Esophagus muscularis mucosa (tissue), 4 donors: ENCODE measurements around the gene PODXL2. TPM values are rescaled to one million over a fixed set of nuclear protein-coding genes. Genes with fewer than 3 reads are reported as not detected.

Experiments used
- DNase-seq: peaks from one replicate; pipeline ENCODE4 v3.0.0-alpha.2; 2017; ENCODE audit errors: extremely low spot score
- H3K27ac ChIP-seq, 4 donors: fragments of 200-600 bp; sonication (generic); replicated peaks in 1 of 4; 1 replicate in 3 of 4; 2 replicates in 1 of 4; pipeline ENCODE4 v1.5.1; 2016 to 2019; ENCODE audit warnings: mild to moderate bottlenecking in 1 of 4
- H3K27me3 ChIP-seq, 4 donors: fragments of 200-600 bp; sonication (generic); one replicate each; pipeline versions ENCODE4 v1.5.1 to v1.6.0; 2016 to 2019
- H3K36me3 ChIP-seq, 4 donors: fragments of 200-600 bp; sonication (generic); one replicate each; pipeline ENCODE4 v1.5.1; 2016 to 2019
- H3K4me1 ChIP-seq, 4 donors: fragments of 200-600 bp; sonication (generic); one replicate each; pipeline ENCODE4 v1.5.1; 2016 to 2019
- H3K4me3 ChIP-seq, 4 donors: fragments of 200-600 bp; sonication (generic); 1 replicate in 2 of 4; 2 replicates in 2 of 4; pipeline ENCODE4 v1.5.1; 2016 to 2019; ENCODE audit warnings: mild to moderate bottlenecking in 4 of 4, moderate library complexity in 1 of 4
- H3K9me3 ChIP-seq, 4 donors: fragments of 200-600 bp; sonication (generic); 1 replicate in 3 of 4; 2 replicates in 1 of 4; pipeline ENCODE4 v1.5.1; 2016 to 2019
- EP300 ChIP-seq: sonication (generic); formaldehyde crosslinking; IDR thresholded peaks from one replicate; pipeline ENCODE4 v1.6.1; 2017; ENCODE audit warnings: antibody characterized with exemption
- POLR2A ChIP-seq: fragments of 450-650 bp; IDR thresholded peaks from one replicate; pipeline ENCODE4 v1.6.1; 2017; ENCODE audit warnings: antibody characterized with exemption, moderate library complexity, mild to moderate bottlenecking, low read depth
- POLR2AphosphoS5 ChIP-seq, 2 donors: sonication (generic); formaldehyde crosslinking; IDR thresholded peaks; one replicate each; pipeline ENCODE4 v1.6.1; 2017; ENCODE audit warnings: antibody characterized with exemption in 2 of 2
- WGBS: methylation state at CpG from one replicate; pipeline ENCODE4 v1.1.5; 2018; 5-methylcytosine and 5-hydroxymethylcytosine counted together
- intact Hi-C: fragments of 100-400 bp; cut with DNase I; formaldehyde crosslinking; loops from one replicate; pipeline ENCODE4 v1.15.1; 2023
- total RNA-seq, 4 donors: library from RNA; depleted of rRNA; stranded (reverse); fragments of >200 nt; gene quantifications; one replicate each; pipeline versions ENCODE4 v1.1.0 to v1.2.1, GENCODE V29; 2016
- TF ChIP-seq, protein P1 (sequence below), 3 experiments: fragments of 200-600 bp in 2 of 3; fragments of 450-650 bp in 1 of 3; sonication (generic) in 2 of 3; IDR thresholded peaks; one replicate each; pipeline ENCODE4 v1.5.1; 2017 to 2019; ENCODE audit warnings: antibody characterized with exemption in 3 of 3, mild to moderate bottlenecking in 2 of 3, moderate library complexity in 1 of 3

Gene PODXL2
- total RNA-seq, 4 donors from 2014 or later = 1.7 to 3.1 (median 2.5) TPM

GRCh38 chr3:127675651-127676391 is 46.8 kb downstream of the PODXL2 start:
- Histone ChIP-seq H3K9me3 (no peaks in the 10 kb centered on the region), H3K36me3 (peaks cover 23 to 58% (median 52%) of the 10 kb centered on the region in 4 donors), H3K27ac (no peak overlapping the region), H3K4me3 (no peak overlapping the region), H3K4me1 (peaks cover 22 to 50% (median 44%) of the 10 kb centered on the region in 4 donors), H3K27me3 (no peaks in the 10 kb centered on the region)
- WGBS = 85% methylated on average over 29 of the region's 29 CpGs
- DNase-seq = no peak
- intact Hi-C loops = loop anchor here (10.0 kb wide), 2 partner anchors 239 to 379 kb away; partner anchors contain the start of genes KBTBD12 and SEC61A1
- TF ChIP-seq POLR2AphosphoS5 (IDR thresholded peaks at IDR 0.05) = no peak
- TF ChIP-seq, protein P1, sequence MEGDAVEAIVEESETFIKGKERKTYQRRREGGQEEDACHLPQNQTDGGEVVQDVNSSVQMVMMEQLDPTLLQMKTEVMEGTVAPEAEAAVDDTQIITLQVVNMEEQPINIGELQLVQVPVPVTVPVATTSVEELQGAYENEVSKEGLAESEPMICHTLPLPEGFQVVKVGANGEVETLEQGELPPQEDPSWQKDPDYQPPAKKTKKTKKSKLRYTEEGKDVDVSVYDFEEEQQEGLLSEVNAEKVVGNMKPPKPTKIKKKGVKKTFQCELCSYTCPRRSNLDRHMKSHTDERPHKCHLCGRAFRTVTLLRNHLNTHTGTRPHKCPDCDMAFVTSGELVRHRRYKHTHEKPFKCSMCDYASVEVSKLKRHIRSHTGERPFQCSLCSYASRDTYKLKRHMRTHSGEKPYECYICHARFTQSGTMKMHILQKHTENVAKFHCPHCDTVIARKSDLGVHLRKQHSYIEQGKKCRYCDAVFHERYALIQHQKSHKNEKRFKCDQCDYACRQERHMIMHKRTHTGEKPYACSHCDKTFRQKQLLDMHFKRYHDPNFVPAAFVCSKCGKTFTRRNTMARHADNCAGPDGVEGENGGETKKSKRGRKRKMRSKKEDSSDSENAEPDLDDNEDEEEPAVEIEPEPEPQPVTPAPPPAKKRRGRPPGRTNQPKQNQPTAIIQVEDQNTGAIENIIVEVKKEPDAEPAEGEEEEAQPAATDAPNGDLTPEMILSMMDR (IDR thresholded peaks at IDR 0.05) = no peak
- no peak for TF ChIP-seq POLR2A

DNA sequence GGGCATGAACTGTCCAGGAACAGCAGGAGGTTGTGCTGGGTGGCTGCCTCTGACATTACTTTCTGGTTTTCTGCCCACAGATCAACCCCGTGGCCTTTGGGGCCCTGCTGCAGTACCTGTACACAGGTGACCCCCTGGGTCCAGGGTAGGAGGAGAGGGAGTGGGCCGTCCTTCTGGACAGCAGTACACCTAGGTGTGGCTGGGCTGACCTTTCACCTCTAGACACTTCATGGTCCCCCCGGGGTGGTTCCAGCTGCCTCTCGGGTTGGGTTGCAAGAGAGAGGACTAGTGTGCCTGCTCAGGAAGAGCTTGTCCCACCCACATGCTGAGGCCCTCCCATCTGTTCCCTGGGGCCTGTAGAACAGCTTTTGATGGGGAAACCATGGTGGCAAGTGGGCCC is 47.5 kb downstream of the PODXL2 start:
- TF ChIP-seq EP300 = no peak
- TF ChIP-seq, protein P1 (IDR thresholded peaks at IDR 0.05) = no peak
- TF ChIP-seq POLR2AphosphoS5 (IDR thresholded peaks at IDR 0.05) = no peak
- TF ChIP-seq POLR2A = no peak
- Histone ChIP-seq H3K4me3 (no peak overlapping the region), H3K4me1 (peaks cover 22 to 51% (median 42%) of the 10 kb centered on the region in 4 donors), H3K36me3 (peaks cover 23 to 60% (median 53%) of the 10 kb centered on the region in 4 donors), H3K9me3 (no peaks in the 10 kb centered on the region), H3K27me3 (no peaks in the 10 kb centered on the region), H3K27ac (no peak overlapping the region)
- intact Hi-C loops = loop anchor here (10.0 kb wide), 2 partner anchors 238 to 378 kb away; partner anchors contain the start of genes KBTBD12 and SEC61A1
- WGBS = 83% methylated on average over 2 of the region's 4 CpGs
- DNase-seq = no peak

DNA sequence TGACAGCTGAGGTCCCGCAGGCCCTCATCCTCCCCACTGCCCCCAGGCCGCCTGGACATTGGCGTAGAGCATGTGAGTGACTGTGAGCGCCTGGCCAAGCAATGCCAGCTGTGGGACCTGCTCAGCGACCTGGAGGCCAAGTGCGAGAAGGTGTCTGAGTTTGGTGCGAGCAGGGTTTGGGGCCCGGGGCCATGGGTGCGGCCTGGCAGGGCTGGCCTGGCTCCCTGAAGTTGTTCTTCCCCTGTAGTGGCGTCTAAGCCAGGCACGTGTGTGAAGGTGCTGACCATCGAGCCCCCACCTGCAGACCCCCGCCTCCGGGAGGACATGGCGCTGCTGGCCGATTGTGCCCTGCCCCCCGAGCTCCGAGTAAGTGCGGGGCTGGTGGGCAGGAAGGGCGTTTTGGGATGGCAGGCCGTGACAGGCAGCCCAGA is 48.0 kb downstream of the PODXL2 start:
- Histone ChIP-seq H3K36me3 (peaks cover 23 to 60% (median 53%) of the 10 kb centered on the region in 4 donors), H3K27ac (no peak overlapping the region), H3K4me1 (peaks cover 19 to 47% (median 37%) of the 10 kb centered on the region in 4 donors), H3K27me3 (no peaks in the 10 kb centered on the region), H3K4me3 (no peak overlapping the region), H3K9me3 (no peaks in the 10 kb centered on the region)
- intact Hi-C loops = loop anchor here (10.0 kb wide), 2 partner anchors 238 to 378 kb away; partner anchors contain the start of genes KBTBD12 and SEC61A1
- WGBS = 100% methylated on average over 4 of the region's 21 CpGs
- no peak for TF ChIP-seq EP300
- no peak for TF ChIP-seq POLR2AphosphoS5 (IDR thresholded peaks at IDR 0.05)
- no peak for TF ChIP-seq POLR2A
- TF ChIP-seq, protein P1 (IDR thresholded peaks at IDR 0.05) = no peak
- no peak for DNase-seq

DNA sequence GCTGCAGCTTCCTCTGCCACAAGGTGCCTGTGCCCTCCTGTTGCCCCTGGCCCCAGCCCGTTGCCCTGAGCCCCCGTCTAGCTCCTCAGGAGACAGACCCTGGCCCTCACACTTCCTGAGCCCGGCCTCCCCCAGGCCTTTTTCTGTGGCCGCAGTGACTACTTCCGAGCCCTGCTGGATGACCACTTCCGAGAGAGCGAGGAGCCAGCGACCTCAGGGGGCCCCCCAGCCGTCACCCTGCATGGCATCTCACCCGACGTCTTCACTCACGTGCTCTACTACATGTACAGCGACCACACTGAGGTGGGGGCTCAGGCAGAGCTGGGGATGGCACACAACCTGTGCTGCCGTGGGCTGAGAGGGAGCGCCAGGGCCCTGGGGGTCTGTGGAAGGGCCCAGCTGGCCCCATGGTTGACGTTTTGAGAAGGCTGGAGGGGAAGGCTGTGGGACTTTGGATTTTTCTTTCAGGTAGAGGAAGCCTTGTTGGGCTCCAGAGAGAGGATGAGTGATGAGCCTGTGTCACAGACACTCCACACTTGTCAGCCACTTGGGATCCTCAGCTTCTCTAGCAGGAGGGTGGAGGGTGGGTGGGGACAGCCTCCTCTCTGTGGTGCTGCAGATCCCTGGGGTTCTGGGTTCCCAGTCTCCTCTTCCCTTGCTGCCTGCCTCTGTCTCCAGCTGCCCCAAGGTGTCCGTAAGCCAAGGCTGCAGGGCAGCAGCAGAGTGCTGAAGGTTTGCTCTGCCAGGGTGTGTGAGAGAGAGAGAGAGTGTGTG is 48.7 kb downstream of the PODXL2 start:
- no peak overlapping the region for H3K4me3 ChIP-seq
- intact Hi-C loops = loop anchor here (10.0 kb wide), 2 partner anchors 237 to 377 kb away; partner anchors contain the start of genes KBTBD12 and SEC61A1
- DNase-seq = no peak
- no peaks in the 10 kb centered on the region for H3K27me3 ChIP-seq
- H3K9me3 ChIP-seq = no peaks in the 10 kb centered on the region
- H3K4me1 ChIP-seq = peaks cover 16 to 43% (median 34%) of the 10 kb centered on the region in 4 donors
- 89% methylated on average over 17 of the region's 17 CpGs for WGBS
- H3K27ac ChIP-seq = no peak overlapping the region
- TF ChIP-seq EP300 = no peak
- no peak for TF ChIP-seq POLR2A
- no peak for TF ChIP-seq POLR2AphosphoS5 (IDR thresholded peaks at IDR 0.05)
- TF ChIP-seq, protein P1 (IDR thresholded peaks at IDR 0.05) = no peak
- peaks cover 23 to 60% (median 53%) of the 10 kb centered on the region in 4 donors for H3K36me3 ChIP-seq
